ENCODE measurements around the gene ATXN1.
"Not testable (repeated sequence)": the region's sequence is repeated elsewhere in the genome, so short reads cannot be mapped to it uniquely, and the experiment has no call there.

The ATXN1 gene

GRCh38 chr6:16613504-16613903 lies 147.8 kb downstream of the ATXN1 start:
- H3K27me3 Mint-ChIP-seq, H3K4me3 Mint-ChIP-seq, H3K9me3 Mint-ChIP-seq, H3K27ac Mint-ChIP-seq, H3K4me1 Mint-ChIP-seq, H3K36me3 Mint-ChIP-seq: not testable (repeated sequence)

GRCh38 chr6:16608444-16608843 lies 152.8 kb downstream of the ATXN1 start:
- Mint-ChIP-seq H3K36me3 (peaks cover 18% of the 10 kb centered on the region), H3K4me1 (peaks cover 6% of the 10 kb centered on the region), H3K4me3 (no peak overlapping the region), H3K27me3 (no peaks in the 10 kb centered on the region), H3K9me3 (no peaks in the 10 kb centered on the region), H3K27ac (no peak overlapping the region)

- Mint-ChIP-seq H3K27ac (peak overlapping the region; percentile 62), H3K9me3 (no peaks in the 10 kb centered on the region), H3K4me1 (peaks cover 23% of the 10 kb centered on the region), H3K4me3 (peak overlapping the region; percentile 30), H3K27me3 (no peaks in the 10 kb centered on the region), H3K36me3 (peaks cover 16% of the 10 kb centered on the region)
Measured at GRCh38 chr6:16602035-16602434, 159.2 kb downstream of the ATXN1 start.

- peaks cover 17% of the 10 kb centered on the region for H3K36me3 Mint-ChIP-seq
- H3K27me3 Mint-ChIP-seq, result no peaks in the 10 kb centered on the region
- no peak overlapping the region for H3K4me3 Mint-ChIP-seq
- H3K9me3 Mint-ChIP-seq, result no peaks in the 10 kb centered on the region
- H3K4me1 Mint-ChIP-seq, result peaks cover 23% of the 10 kb centered on the region
- H3K27ac Mint-ChIP-seq, result no peak overlapping the region
Measured at GRCh38 chr6:16600701-16601100, 160.6 kb downstream of the ATXN1 start.

DNA sequence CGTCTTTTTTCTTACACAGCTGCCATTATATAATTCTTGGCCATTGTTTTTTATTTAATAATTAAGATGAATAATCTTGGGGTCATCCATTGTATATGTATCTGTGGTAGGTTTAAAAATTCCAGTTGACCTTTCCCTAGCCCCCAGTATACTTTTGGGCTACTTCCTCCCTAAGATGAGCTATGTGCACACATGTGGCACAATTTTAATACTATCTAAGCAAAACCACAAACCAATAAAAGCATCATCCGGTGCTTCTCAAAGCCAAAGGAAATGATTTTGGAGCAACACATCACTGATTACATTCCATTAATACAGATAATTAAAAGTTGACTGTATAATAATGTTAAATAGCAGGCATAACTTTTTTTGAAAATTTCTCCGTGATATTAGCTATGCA lies 161.2 kb downstream of the ATXN1 start:
- H3K9me3 Mint-ChIP-seq, result no peaks in the 10 kb centered on the region
- no peak overlapping the region for H3K27ac Mint-ChIP-seq
- H3K27me3 Mint-ChIP-seq, result no peaks in the 10 kb centered on the region
- peaks cover 23% of the 10 kb centered on the region for H3K4me1 Mint-ChIP-seq
- no peak overlapping the region for H3K4me3 Mint-ChIP-seq
- H3K36me3 Mint-ChIP-seq, result peaks cover 15% of the 10 kb centered on the region

GRCh38 chr6:16596616-16597331 lies 164.5 kb downstream of the ATXN1 start:
- Mint-ChIP-seq H3K9me3 (no peaks in the 10 kb centered on the region), H3K4me1 (peaks cover 14% of the 10 kb centered on the region), H3K27ac (no peak overlapping the region), H3K36me3 (peaks cover 5% of the 10 kb centered on the region), H3K4me3 (no peak overlapping the region), H3K27me3 (no peaks in the 10 kb centered on the region)

DNA sequence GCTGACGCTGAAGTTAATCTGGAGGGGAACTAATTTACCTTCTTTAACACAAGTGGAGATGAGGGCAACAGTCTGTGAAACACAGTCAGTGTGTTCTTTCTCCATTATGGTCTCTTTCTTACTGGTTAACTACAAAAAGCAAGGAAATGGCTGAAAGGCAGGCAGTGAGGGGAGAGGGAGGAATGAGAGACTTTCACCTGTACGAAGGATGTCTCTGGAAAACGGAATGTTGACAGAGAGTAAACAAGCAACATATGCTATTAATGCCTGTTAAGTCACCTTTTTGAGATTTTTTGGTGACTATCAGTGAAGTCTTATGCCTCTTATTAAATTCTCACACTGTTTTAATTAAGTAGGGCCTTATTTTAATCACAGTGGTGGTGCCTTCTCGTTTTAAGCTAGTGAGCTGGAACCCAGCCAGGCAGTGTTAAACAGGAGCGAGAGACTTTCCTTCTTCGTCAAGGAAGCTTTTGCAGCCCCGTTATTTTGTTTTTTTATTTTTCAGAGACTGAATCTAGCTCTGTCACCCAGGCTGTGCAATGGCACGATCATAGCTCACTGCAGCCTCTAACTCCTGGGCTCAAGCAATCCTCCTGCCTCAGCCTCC lies 165.6 kb downstream of the ATXN1 start:
- no peaks in the 10 kb centered on the region for H3K27me3 Mint-ChIP-seq
- no peaks in the 10 kb centered on the region for H3K9me3 Mint-ChIP-seq
- H3K27ac Mint-ChIP-seq, result no peak overlapping the region
- H3K36me3 Mint-ChIP-seq, result peaks cover 3% of the 10 kb centered on the region
- peaks cover 12% of the 10 kb centered on the region for H3K4me1 Mint-ChIP-seq
- no peak overlapping the region for H3K4me3 Mint-ChIP-seq

GRCh38 chr6:16594849-16595248 lies 166.4 kb downstream of the ATXN1 start:
- Mint-ChIP-seq H3K9me3 (no peaks in the 10 kb centered on the region), H3K4me1 (peaks cover 12% of the 10 kb centered on the region), H3K36me3 (peaks cover 3% of the 10 kb centered on the region), H3K27me3 (no peaks in the 10 kb centered on the region), H3K4me3 (no peak overlapping the region), H3K27ac (no peak overlapping the region)

DNA sequence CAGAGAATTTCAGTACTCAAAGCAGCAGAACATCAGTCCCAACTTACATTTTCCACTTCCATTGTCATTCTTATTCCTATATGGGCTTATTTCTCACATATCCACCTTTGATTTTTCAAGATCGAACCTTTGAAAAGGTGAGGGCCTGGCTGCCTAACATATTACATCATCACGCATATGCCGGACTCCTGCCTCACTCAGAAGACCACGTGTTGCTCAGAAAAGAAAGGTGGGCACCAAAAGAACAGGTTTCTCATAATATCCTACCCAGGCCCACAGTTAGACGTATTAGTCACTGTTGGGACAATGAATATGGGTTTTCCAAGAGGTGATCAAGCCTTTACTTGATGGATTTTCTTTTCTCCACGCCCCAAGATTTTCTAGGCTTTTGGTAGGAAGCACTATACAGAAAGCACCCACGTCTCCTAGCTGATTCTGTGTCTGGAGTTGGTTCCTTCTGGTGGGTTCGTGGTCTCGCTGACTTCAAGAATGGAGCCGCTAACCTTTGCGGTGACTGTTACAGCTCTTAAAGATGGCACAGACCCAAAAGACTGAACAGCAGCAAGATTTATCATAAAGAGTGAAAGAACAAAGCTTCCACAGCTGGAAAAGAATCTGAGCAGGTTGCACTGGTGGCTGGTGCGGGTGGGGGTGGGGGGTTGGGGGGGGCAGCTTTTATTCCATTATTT lies 168.9 kb downstream of the ATXN1 start:
- H3K9me3 Mint-ChIP-seq, result no peaks in the 10 kb centered on the region
- peaks cover 12% of the 10 kb centered on the region for H3K4me1 Mint-ChIP-seq
- H3K36me3 Mint-ChIP-seq, result peaks cover 7% of the 10 kb centered on the region
- no peak overlapping the region for H3K4me3 Mint-ChIP-seq
- H3K27ac Mint-ChIP-seq, result peak overlapping the region; percentile 89
- no peaks in the 10 kb centered on the region for H3K27me3 Mint-ChIP-seq

DNA sequence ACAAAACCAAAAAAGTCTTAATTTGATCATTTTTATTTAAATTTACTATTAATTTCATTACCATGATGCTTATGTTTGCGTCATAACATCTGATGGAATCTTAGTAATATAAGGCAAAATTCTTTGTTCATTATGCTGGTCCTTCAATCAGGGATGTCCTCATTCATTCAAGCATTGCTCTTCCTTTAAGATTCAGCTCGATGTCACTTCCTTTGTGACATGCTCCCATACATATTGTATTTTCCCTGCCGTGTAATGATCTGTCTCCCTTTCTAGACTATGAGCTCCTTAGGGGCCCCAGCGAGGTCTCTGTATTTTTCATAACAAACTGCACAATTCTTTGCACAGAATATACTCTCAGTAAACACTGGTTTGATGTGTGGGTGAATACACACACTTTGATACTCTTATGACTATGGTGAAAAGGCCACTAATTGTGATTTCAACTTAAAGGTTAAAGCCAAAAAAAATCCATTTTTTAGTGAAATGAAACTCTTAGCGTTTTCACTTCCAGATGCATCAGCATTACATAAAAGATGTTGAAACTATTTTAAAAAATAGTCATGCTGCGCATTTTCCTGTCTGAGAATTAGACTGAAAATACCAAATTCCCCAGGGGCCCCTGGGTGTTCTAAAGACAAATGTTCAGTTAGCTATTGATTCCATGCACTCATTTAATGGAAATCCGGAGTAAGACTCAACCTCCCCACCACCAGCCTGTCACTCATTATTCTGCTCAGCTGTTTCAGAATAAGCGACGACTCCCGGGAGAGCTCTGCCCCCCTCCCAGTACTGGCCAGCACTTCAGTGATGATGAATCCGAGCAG lies 169.7 kb downstream of the ATXN1 start:
- Mint-ChIP-seq H3K36me3 (peaks cover 7% of the 10 kb centered on the region), H3K4me3 (no peak overlapping the region), H3K9me3 (no peaks in the 10 kb centered on the region), H3K27ac (peak overlapping the region; percentile 89), H3K27me3 (no peaks in the 10 kb centered on the region), H3K4me1 (peaks cover 12% of the 10 kb centered on the region)

- peak overlapping the region; percentile 60 for H3K4me3 Mint-ChIP-seq
- H3K9me3 Mint-ChIP-seq, result no peaks in the 10 kb centered on the region
- H3K36me3 Mint-ChIP-seq, result peaks cover 26% of the 10 kb centered on the region
- peaks cover 7% of the 10 kb centered on the region for H3K4me1 Mint-ChIP-seq
- no peaks in the 10 kb centered on the region for H3K27me3 Mint-ChIP-seq
- H3K27ac Mint-ChIP-seq, result no peak overlapping the region
Measured at GRCh38 chr6:16585805-16586204, 175.5 kb downstream of the ATXN1 start.

- H3K27ac Mint-ChIP-seq, result no peak overlapping the region
Measured at GRCh38 chr6:16583144-16583762, 178.0 kb downstream of the ATXN1 start.

GRCh38 chr6:16582446-16583143 lies 178.7 kb downstream of the ATXN1 start:
- no peak overlapping the region for H3K4me3 Mint-ChIP-seq
- peaks cover 7% of the 10 kb centered on the region for H3K4me1 Mint-ChIP-seq
- no peaks in the 10 kb centered on the region for H3K9me3 Mint-ChIP-seq
- H3K27me3 Mint-ChIP-seq, result no peaks in the 10 kb centered on the region
- H3K27ac Mint-ChIP-seq, result no peak overlapping the region
- peaks cover 28% of the 10 kb centered on the region for H3K36me3 Mint-ChIP-seq

More at GRCh38 chr6:16583144-16583762, 178.0 kb downstream of the ATXN1 start:
- Mint-ChIP-seq H3K4me1 (peaks cover 7% of the 10 kb centered on the region), H3K36me3 (peaks cover 28% of the 10 kb centered on the region), H3K27me3 (no peaks in the 10 kb centered on the region), H3K9me3 (no peaks in the 10 kb centered on the region), H3K4me3 (no peak overlapping the region)

GRCh38 chr6:16578695-16579285 lies 182.5 kb downstream of the ATXN1 start:
- Mint-ChIP-seq H3K4me3 (no peak overlapping the region), H3K4me1 (peaks cover 3% of the 10 kb centered on the region), H3K9me3 (no peaks in the 10 kb centered on the region), H3K27ac (no peak overlapping the region), H3K27me3 (no peaks in the 10 kb centered on the region), H3K36me3 (peaks cover 21% of the 10 kb centered on the region)

Data from activated naive CD4-positive, alpha-beta T cell treated with anti-CD3 and anti-CD28 coated beads, Interleukin-2, amount 50 U/mL, for 24 hours (primary cell).